ENCODE data around the gene PSG2. TPM values are rescaled to one million over a fixed set of nuclear protein-coding genes. Genes with fewer than 3 reads are reported as not detected.
A peak's percentile ranks its signal among the peaks of the same experiment; 100 is the strongest.
"Not testable (repeated sequence)": the region's sequence is repeated elsewhere in the genome, so short reads cannot be mapped to it uniquely, and the experiment has no call there.

PSG2 gene
- total RNA-seq = not detected

GRCh38 chr19:43082601-43083000 lies at the start of gene PSG2:
TSS of gene PSG2 (minus strand) at chr19:43082701. CDS start at chr19:43082569, 132 bp downstream.
- ATAC-seq; H3K27me3 ChIP-seq; H3K9me3 ChIP-seq; H3K36me3 ChIP-seq (replicated peaks in 1 of 2; ENCODE audit: insufficient read depth in 1 of 2, low read depth in 2 of 2); H3K27ac ChIP-seq; H3K4me1 ChIP-seq; intact Hi-C loops (cut with DNase I); H3K4me3 ChIP-seq; DNase-seq: not testable (repeated sequence)
- 54 to 66% methylated on average over 2 of the region's 2 CpGs for WGBS, 2 donors

- H3K36me3 ChIP-seq (replicated peaks in 1 of 2; ENCODE audit: insufficient read depth in 1 of 2, low read depth in 2 of 2); H3K4me3 ChIP-seq; intact Hi-C loops (cut with DNase I); H3K27ac ChIP-seq; H3K27me3 ChIP-seq; H3K9me3 ChIP-seq; H3K4me1 ChIP-seq: not testable (repeated sequence)
- peak; percentile 65 to 84 (median 74) for DNase-seq
- peak; percentile 64 for ATAC-seq
- 16 to 28% methylated on average over 8 of the region's 8 CpGs for WGBS, 2 donors
These were observed 48.9 kb upstream of the PSG2 start for GRCh38 chr19:43131281-43131842.

GRCh38 chr19:43129197-43129596 lies 46.7 kb upstream of the PSG2 start:
- DNase-seq; H3K4me3 ChIP-seq; H3K4me1 ChIP-seq; H3K27ac ChIP-seq; H3K27me3 ChIP-seq; H3K9me3 ChIP-seq; ATAC-seq; H3K36me3 ChIP-seq (replicated peaks in 1 of 2; ENCODE audit: insufficient read depth in 1 of 2, low read depth in 2 of 2); intact Hi-C loops (cut with DNase I): not testable (repeated sequence)
- WGBS, 2 donors = 60 to 66% methylated on average over 7 of the region's 7 CpGs

DNA sequence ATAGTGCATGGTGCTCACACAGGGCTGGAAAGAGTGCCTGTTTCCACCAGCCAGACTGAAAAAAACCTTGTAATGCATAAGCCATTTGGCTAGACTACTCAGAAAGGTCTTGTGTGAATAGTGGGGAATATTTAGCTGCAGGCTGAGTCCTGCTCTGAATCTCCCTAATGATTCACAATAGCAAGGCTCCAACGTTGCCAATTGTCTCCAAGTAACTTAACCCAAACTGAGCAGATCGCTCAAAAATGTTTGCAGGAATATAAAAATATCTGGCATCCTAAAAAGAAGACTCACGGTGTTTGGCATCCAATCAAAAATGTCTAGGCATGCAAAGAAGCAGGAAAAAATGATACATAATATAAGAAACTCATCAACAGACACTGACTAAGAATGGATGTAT lies 44.8 kb upstream of the PSG2 start:
- H3K9me3 ChIP-seq; ATAC-seq; DNase-seq; H3K4me1 ChIP-seq; H3K36me3 ChIP-seq (replicated peaks in 1 of 2; ENCODE audit: insufficient read depth in 1 of 2, low read depth in 2 of 2); H3K27ac ChIP-seq; H3K4me3 ChIP-seq; intact Hi-C loops (cut with DNase I); H3K27me3 ChIP-seq: not testable (repeated sequence)
- 30 to 42% methylated on average over 3 of the region's 3 CpGs for WGBS, 2 donors

GRCh38 chr19:43126720-43127119 lies 44.2 kb upstream of the PSG2 start:
- DNase-seq (no peak), ATAC-seq (no peak)
- Histone ChIP-seq H3K36me3 (replicated peaks in 1 of 2; ENCODE audit: insufficient read depth in 1 of 2, low read depth in 2 of 2) (no peaks in the 10 kb centered on the region), H3K4me3 (no peak overlapping the region), H3K9me3 (no peaks in the 10 kb centered on the region), H3K4me1 (no peaks in the 10 kb centered on the region), H3K27me3 (no peaks in the 10 kb centered on the region), H3K27ac (no peak overlapping the region)
- intact Hi-C loops (cut with DNase I) = no loop called here
- 52 to 57% methylated on average over 4 of the region's 4 CpGs for WGBS, 2 donors
- TF ChIP-seq POLR2A (IDR thresholded peaks at IDR 0.05) = no peak
- TF ChIP-seq, protein P1, sequence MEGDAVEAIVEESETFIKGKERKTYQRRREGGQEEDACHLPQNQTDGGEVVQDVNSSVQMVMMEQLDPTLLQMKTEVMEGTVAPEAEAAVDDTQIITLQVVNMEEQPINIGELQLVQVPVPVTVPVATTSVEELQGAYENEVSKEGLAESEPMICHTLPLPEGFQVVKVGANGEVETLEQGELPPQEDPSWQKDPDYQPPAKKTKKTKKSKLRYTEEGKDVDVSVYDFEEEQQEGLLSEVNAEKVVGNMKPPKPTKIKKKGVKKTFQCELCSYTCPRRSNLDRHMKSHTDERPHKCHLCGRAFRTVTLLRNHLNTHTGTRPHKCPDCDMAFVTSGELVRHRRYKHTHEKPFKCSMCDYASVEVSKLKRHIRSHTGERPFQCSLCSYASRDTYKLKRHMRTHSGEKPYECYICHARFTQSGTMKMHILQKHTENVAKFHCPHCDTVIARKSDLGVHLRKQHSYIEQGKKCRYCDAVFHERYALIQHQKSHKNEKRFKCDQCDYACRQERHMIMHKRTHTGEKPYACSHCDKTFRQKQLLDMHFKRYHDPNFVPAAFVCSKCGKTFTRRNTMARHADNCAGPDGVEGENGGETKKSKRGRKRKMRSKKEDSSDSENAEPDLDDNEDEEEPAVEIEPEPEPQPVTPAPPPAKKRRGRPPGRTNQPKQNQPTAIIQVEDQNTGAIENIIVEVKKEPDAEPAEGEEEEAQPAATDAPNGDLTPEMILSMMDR (IDR thresholded peaks at IDR 0.05) = no peak

DNA sequence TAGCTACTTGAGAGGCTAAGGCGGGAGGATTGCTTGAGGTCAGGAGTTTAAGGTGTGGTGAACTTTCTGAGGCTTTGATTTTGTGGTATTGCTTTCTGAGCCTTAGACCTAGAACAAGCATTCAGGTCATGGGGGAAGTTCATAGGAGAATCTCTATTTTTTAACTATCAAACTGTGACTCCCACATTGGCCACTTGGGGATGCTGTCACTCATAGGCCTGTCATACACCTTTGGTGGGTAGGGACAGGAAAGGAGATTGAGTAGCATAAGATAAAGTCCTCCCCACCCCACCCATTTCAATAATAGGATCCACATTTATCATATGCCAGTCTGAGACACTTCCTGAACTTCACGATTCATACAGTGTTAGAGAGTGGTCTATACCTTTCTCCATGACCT lies 41.9 kb upstream of the PSG2 start:
- no peaks in the 10 kb centered on the region for H3K27me3 ChIP-seq
- no peak overlapping the region for H3K27ac ChIP-seq
- TF ChIP-seq, protein P1 (IDR thresholded peaks at IDR 0.05) = no peak
- TF ChIP-seq POLR2A (IDR thresholded peaks at IDR 0.05) = no peak
- WGBS, 2 donors = 45 to 55% methylated on average over 2 of the region's 2 CpGs
- intact Hi-C loops (cut with DNase I) = no loop called here
- no peak for ATAC-seq
- no peaks in the 10 kb centered on the region for H3K36me3 ChIP-seq (replicated peaks in 1 of 2; ENCODE audit: insufficient read depth in 1 of 2, low read depth in 2 of 2)
- H3K9me3 ChIP-seq = no peaks in the 10 kb centered on the region
- no peak overlapping the region for H3K4me3 ChIP-seq
- no peak for DNase-seq
- no peaks in the 10 kb centered on the region for H3K4me1 ChIP-seq

DNA sequence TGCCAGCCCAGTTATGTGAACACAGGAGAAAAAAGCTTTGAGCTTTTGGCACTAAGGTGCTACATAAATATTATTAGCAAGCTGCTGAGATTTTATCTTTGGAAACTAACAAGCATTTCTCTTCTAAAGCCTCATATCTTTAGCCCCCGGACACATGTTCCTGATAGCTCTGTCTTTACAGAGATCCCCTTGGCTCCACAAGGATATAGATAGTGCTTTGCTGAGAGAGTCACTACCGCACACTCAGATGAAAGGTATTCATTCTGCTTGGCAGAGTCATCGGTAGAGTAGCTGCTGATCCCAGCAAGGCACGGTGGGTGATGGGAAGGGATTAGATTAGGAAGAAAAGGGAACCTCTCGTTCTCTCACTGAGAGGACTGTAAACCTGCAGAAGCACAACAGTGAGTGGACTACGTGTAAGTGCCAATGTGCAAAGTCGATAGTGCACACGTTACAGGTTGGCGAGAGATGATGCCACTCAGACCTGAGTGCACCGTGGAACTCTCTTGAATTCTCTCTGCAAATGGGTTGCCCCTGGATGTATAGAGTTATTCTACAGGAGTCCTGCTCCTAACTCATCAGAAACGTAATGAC lies 38.0 kb upstream of the PSG2 start:
- ATAC-seq; H3K27me3 ChIP-seq; DNase-seq; intact Hi-C loops (cut with DNase I); H3K4me3 ChIP-seq; H3K27ac ChIP-seq; H3K9me3 ChIP-seq; H3K36me3 ChIP-seq (replicated peaks in 1 of 2; ENCODE audit: insufficient read depth in 1 of 2, low read depth in 2 of 2); H3K4me1 ChIP-seq: not testable (repeated sequence)
- 50 to 55% methylated on average over 11 of the region's 11 CpGs for WGBS, 2 donors

GRCh38 chr19:43119526-43119925 lies 37.0 kb upstream of the PSG2 start:
- intact Hi-C loops (cut with DNase I); H3K27me3 ChIP-seq; H3K4me1 ChIP-seq; DNase-seq; H3K36me3 ChIP-seq (replicated peaks in 1 of 2; ENCODE audit: insufficient read depth in 1 of 2, low read depth in 2 of 2); H3K4me3 ChIP-seq; ATAC-seq; H3K9me3 ChIP-seq; H3K27ac ChIP-seq: not testable (repeated sequence)
- WGBS, 2 donors = 39 to 55% methylated on average over 3 of the region's 3 CpGs

DNA sequence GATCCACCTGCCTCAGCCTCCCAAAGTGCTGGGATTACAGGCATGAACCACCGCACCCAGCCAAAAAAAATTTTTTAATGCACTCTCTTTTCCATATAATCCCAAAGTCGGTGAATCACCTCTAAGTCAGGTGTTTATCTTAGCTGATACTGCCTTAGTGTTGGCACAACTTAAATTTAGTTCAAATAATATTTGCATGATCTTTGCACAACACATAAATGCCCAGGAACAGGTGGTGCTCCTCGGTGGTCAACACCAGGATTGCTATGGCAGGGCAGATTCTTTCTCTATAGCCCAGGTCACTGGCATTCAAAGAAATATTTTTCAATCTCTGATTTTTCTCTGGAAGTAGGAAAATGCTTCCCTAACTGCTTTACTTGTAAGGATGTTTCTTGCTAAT lies 33.9 kb upstream of the PSG2 start:
- H3K4me1 ChIP-seq; H3K4me3 ChIP-seq; intact Hi-C loops (cut with DNase I); H3K36me3 ChIP-seq (replicated peaks in 1 of 2; ENCODE audit: insufficient read depth in 1 of 2, low read depth in 2 of 2); H3K27ac ChIP-seq; H3K9me3 ChIP-seq; DNase-seq; ATAC-seq; H3K27me3 ChIP-seq: not testable (repeated sequence)
- 61 to 63% methylated on average over 3 of the region's 3 CpGs for WGBS, 2 donors

GRCh38 chr19:43115548-43115947 lies 33.0 kb upstream of the PSG2 start:
- DNase-seq; H3K4me3 ChIP-seq; ATAC-seq; H3K27ac ChIP-seq; H3K9me3 ChIP-seq; H3K4me1 ChIP-seq; H3K27me3 ChIP-seq; H3K36me3 ChIP-seq (replicated peaks in 1 of 2; ENCODE audit: insufficient read depth in 1 of 2, low read depth in 2 of 2); intact Hi-C loops (cut with DNase I): not testable (repeated sequence)
- 11 to 20% methylated on average over 1 of the region's 1 CpG for WGBS, 2 donors
